Right lung (tissue), 5 donors: ENCODE measurements around the gene CNP. TPM values are rescaled to one million over a fixed set of nuclear protein-coding genes. Genes with fewer than 3 reads are reported as not detected.

ENCODE experiments used
- DNase-seq, 2 donors: peaks; one replicate each; pipeline ENCODE4 v3.0.0-alpha.2; 2013
- polyA plus RNA-seq, 5 donors: library from polyadenylated mRNA; unstranded; fragments of 120-200 nt; gene quantifications; one replicate each; pipeline versions ENCODE4 v1.2.1 to v1.2.3, GENCODE V29; 2013; ENCODE audit warnings: inconsistent platforms in 1 of 5, low replicate concordance in 1 of 5; ENCODE audit not compliant: insufficient read length in 5 of 5, insufficient read depth in 1 of 5

The CNP gene
- polyA plus RNA-seq, 5 donors, result 49.6 to 78.5 (median 55.9) TPM

GRCh38 chr17:42025936-42026335 lies 59.3 kb downstream of the CNP start:
- DNase-seq, result no peak

GRCh38 chr17:42026857-42027589 lies 60.4 kb downstream of the CNP start:
- no peak for DNase-seq

Other genes starting within 250 kb of the CNP start
- under 1 TPM; 0.18 to 0.60 (median 0.49) TPM for gene HAP1, start 232.2 kb upstream of the CNP start, polyA plus RNA-seq
- 100 to 1,000 TPM in 3 of 5 donors, 10 to 100 TPM in 2; 81.3 to 137 (median 103) TPM for gene JUP, start 180.1 kb upstream of the CNP start, polyA plus RNA-seq
- gene P3H4, start 154.8 kb upstream of the CNP start, polyA plus RNA-seq, result 10 to 100 TPM; 23.9 to 46.8 (median 32.1) TPM
- gene FKBP10, start 153.8 kb upstream of the CNP start, polyA plus RNA-seq, result 100 to 1,000 TPM; 108 to 162 (median 140) TPM
- gene NT5C3B, start 130.6 kb upstream of the CNP start, polyA plus RNA-seq, result 100 to 1,000 TPM in 3 of 5 donors, 10 to 100 TPM in 2; 86.8 to 105 (median 103) TPM
- gene KLHL10, start 129.0 kb upstream of the CNP start, polyA plus RNA-seq, result under 1 TPM in 4 of 5 donors, not detected in 1; 0.14 to 0.28 (median 0.24) TPM
- gene KLHL11, start 101.4 kb upstream of the CNP start, polyA plus RNA-seq, result 10 to 100 TPM in 1 of 5 donors, 1 to 10 TPM in 4; 6.2 to 10.7 (median 9.4) TPM
- 10 to 100 TPM; 69.8 to 87.7 (median 72.1) TPM for gene ACLY, start 47.8 kb upstream of the CNP start, polyA plus RNA-seq
- gene ODAD4, start 36.2 kb upstream of the CNP start, polyA plus RNA-seq, result 1 to 10 TPM; 3.8 to 8.8 (median 6.0) TPM
- 100 to 1,000 TPM; 121 to 167 (median 149) TPM for gene DNAJC7, start 50.6 kb downstream of the CNP start, polyA plus RNA-seq
- 10 to 100 TPM; 37.6 to 56.9 (median 42.2) TPM for gene NKIRAS2, start 53.3 kb downstream of the CNP start, polyA plus RNA-seq
- 1 to 10 TPM; 3.6 to 5.0 (median 4.6) TPM for gene C17orf113, start 83.8 kb downstream of the CNP start, polyA plus RNA-seq
- 1 to 10 TPM; 2.6 to 3.9 (median 3.0) TPM for gene ZNF385C, start 131.7 kb downstream of the CNP start, polyA plus RNA-seq
- gene DHX58, start 145.9 kb downstream of the CNP start, polyA plus RNA-seq, result 10 to 100 TPM; 13.9 to 20.1 (median 18.8) TPM
- 10 to 100 TPM; 51.3 to 73.7 (median 67.3) TPM for gene KAT2A, start 154.6 kb downstream of the CNP start, polyA plus RNA-seq
- gene HSPB9, start 156.0 kb downstream of the CNP start, polyA plus RNA-seq, result under 1 TPM; 0.29 to 0.60 (median 0.43) TPM
- gene RAB5C, start 188.2 kb downstream of the CNP start, polyA plus RNA-seq, result 100 to 1,000 TPM in 3 of 5 donors, 10 to 100 TPM in 2; 93.3 to 131 (median 102) TPM
- gene KCNH4, start 214.3 kb downstream of the CNP start, polyA plus RNA-seq, result under 1 TPM in 2 of 5 donors, not detected in 3; 0.04 to 0.07 TPM
- gene HCRT, start 218.7 kb downstream of the CNP start, polyA plus RNA-seq, result not detected
- gene GHDC, start 227.7 kb downstream of the CNP start, polyA plus RNA-seq, result 10 to 100 TPM; 11.6 to 21.7 (median 19.9) TPM